NOMO-1 treated with DMSO at 0.1 percent for 48 hours (cell line): ENCODE results near the gene TOMT.
A peak's percentile ranks its signal among the peaks of the same experiment; 100 is the strongest.

Experiments
- DNase-seq: peaks from one replicate; lab custom pipeline; 2025; ENCODE audit not compliant: unreplicated experiment; lab: John Stamatoyannopoulos, UW

Gene TOMT

GRCh38 chr11:72105888-72106287 is at the start of gene TOMT:
Gene TOMT (plus strand): TSS chr11:72105924. CDS start chr11:72105952, 28 bp downstream.
- DNase-seq: no peak

- DNase-seq: no peak
These were observed 47.2 kb upstream of the TOMT start for GRCh38 chr11:72058416-72059034.

GRCh38 chr11:72061739-72062396 is 43.9 kb upstream of the TOMT start:
- peak; percentile 47 for DNase-seq

DNA sequence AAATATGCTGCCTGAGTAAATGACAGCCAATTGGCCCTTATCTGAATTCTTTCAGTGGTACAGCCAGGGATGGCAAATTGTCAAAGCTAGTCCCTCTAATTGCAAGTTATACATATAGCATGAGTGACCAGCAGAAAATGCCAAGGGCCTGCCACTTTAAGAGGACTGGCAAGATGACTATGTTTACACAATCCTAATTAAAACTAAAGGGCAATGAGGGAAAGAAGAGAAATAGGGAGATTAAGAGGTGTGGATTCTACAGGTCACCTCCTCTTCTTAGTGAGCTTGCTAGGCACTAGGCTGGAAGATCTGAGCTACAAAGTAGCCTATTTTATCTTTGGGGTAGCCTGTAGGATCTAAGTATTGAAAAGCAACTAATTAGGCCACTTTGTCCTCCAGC is 38.9 kb upstream of the TOMT start:
- DNase-seq: no peak

DNA sequence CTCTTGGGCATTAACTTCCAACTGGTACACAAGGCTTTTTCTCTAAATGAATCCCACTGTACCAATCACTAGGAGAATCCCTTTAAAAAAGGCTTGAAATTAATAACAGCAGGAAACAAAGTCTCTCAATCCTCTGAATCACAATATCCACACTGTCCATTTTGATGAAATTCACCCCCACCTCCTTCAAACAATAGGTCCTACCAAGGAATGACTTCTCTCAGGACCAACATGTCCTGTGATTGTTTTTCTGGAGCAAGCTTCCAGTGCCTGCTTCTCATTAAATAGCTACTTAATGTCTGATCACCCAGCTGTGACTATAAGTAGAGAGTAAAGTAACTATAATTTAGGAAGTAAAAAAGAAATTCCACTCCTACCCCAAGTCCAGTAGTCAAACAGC is 38.5 kb upstream of the TOMT start:
- DNase-seq: no peak

- no peak for DNase-seq
These were observed 38.0 kb upstream of the TOMT start for GRCh38 chr11:72067676-72068075.

DNA sequence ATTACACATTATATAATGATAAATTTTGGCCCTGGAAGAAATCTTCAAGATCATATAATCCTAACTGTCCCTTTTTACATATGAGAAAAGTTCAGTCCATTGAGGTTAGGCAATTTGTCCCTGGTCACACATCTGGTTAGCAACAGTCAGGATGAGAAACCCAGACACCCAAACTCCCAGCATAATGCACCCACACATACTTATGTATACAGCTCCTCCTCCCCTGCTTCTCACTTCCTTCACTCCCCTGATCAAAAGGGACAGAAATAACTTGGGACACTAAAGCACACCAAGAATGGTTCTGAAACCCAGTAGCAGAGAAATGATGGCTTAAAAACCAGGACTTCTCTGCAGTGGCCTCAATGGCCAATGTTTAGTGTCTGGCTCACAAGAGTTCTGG is 36.5 kb upstream of the TOMT start:
- DNase-seq: no peak

- DNase-seq: peak; percentile 90
These were observed 35.9 kb upstream of the TOMT start for GRCh38 chr11:72069787-72070251.

DNA sequence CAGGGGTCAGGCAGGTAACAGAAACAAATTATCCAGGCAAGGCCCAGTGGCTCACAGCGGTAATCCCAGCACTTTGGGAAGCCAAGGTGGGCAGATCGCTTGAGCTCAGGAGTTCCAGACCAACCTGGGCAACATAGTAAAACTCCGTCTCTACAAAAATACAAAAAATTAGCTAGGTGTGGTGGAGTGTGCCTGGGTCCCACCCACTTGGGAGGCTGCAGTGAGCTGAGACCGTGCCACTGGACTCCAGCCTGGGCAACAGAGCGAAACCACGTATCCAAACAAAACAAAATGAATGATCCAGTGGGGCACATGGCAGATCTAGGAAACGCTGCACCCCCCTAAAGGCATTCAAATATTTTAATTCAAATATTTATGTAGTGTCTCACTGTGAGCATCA is 35.2 kb upstream of the TOMT start:
- DNase-seq: no peak

- no peak for DNase-seq
These were observed 33.4 kb upstream of the TOMT start for GRCh38 chr11:72072348-72072747.

- peak; percentile 51 for DNase-seq
These were observed 30.6 kb upstream of the TOMT start for GRCh38 chr11:72075109-72075508.

- no peak for DNase-seq
These were observed 30.0 kb upstream of the TOMT start for GRCh38 chr11:72075756-72076155.

DNA sequence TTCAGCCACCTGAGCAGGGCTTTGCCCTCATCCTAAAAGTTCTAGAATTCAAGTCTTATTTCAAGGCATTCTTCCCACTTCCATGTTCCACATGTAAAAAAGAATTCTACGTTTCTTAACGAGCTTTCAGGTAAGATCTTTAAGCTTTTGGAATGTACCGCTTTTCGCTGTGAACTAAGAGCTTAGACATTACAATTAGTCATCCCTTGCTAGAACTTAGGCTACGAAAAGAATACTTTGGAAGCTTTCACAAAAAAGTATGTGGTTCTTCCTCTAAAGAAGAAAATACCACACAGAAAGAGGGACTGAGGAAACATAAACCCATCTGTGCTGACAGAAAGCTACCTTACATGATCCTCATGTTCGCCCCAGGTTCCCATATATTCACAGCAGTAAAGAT is 27.2 kb upstream of the TOMT start:
- DNase-seq: no peak

DNA sequence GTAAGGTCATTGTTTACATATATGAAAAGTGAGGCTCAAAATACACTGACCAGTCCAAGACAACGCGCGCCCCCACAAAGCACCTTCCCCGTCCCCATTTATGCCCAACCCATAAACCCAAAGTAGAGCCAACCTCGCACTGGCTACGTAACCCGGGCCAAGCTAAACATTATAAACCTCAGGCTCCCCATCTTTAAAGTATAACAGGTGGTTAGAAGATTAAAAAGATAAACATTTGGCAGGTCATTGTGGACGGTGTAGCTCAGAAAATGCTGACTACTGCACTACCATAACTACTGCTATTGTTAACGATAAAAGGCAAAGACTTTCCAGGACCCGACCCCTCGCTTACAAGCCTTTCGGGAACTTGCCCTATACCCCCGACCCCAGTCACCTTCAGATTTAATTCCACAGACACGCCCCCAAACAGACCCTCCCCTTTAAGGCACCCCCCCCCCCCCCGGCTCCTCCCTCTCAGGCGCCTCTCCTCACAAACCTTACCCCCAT is 25.9 kb upstream of the TOMT start:
- peak; percentile 37 for DNase-seq

DNA sequence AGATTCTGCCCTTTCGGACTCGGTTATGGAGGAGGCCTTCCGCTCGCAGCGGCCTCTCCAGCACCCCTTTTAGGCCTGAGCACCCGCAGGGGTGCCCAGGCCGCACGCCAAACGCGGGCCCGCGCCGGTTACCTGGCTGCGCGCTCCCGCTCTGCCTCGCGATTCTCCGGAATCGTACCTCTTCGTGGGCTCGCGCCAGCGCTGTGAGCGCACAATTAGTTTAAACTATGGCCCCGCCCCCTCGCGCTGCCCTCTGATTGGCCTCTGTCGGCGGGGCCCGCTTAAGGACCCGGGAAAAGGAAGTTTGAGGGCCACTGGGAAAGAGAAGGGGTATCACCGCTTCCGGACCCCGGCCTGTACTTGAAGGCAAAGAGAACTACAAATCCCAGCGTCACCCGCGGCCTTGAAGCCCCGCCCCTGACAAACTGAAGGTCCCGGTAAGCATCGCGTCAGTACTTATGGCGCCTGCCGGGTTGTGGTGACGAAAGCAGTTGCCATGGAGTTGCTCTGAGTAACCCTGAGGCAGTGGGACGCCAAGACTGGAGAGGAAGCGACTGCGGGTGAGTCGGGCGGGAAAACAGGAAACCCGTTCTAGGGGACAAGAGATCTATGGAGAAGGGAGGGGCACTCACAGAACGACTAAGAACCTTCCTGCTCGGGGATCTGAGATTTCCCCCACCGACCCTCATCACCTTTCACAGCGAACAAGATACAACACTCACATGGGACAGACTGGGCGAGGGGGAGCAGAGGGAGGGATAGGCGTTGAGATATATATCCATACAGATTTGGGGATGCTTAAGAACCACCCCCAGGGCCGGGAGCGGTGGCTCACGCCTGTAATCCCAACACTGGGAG is 25.2 kb upstream of the TOMT start, which contains the start of the genes LRRC51 and NUMA1:
TSS of gene LRRC51 (plus strand) at position 525 of the 858 bp plus-strand sequence. CDS start 8,234 bp downstream, outside the sequence.
TSS of gene NUMA1 (minus strand) at position 217 of the 858 bp plus-strand sequence. CDS start 44,599 bp downstream, outside the sequence.
- peak; percentile 100 for DNase-seq

- DNase-seq: no peak
These were observed 24.5 kb upstream of the TOMT start for GRCh38 chr11:72081184-72081644.

DNA sequence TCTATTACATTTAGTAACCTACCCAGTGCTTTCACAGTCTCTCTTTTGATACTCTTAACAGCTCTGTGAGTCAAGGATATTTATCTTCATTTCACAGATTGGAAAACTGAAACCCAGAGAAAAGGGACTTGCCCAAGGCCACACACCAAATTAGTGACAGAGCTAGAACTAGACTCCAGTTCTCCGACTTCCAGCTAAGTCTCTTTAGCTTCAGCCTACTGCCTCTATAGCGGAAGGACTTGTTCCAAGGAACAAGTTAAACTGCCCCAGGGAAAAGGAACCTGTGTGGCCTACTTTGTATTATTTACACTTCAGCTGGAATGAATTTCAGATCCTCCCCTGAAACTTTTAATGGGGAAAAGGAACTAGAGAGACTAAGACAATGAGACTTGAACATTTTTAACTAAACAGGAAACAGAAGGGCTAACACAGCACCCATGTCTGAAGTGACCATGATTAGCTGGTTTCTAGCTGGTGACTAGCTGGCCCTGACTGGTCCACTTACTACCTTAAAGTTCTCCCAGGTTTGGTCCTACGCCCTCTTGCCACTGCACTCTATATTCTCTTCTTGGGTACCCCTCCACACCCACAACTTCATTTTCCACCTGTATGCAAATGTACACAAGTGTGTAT is 23.8 kb upstream of the TOMT start:
- no peak for DNase-seq

DNA sequence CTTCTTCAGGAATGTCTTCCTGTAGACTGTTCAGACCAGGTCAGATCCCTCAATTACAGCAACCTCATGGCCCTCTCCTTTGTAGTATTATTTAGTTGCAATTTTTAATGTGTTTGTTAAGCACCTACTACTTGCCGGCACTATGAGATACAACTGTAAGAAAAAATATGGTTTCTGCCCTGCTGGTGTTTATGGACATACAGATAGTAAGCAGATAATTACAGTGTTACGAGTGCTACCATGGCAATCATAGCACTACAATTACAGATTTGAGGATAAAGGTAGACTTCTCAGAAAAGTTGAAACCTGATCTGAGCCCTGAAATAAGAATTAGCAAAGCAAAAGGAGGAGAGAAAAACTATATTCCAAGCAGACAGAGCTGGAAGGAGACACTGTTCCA is 22.3 kb upstream of the TOMT start:
- DNase-seq: no peak

DNA sequence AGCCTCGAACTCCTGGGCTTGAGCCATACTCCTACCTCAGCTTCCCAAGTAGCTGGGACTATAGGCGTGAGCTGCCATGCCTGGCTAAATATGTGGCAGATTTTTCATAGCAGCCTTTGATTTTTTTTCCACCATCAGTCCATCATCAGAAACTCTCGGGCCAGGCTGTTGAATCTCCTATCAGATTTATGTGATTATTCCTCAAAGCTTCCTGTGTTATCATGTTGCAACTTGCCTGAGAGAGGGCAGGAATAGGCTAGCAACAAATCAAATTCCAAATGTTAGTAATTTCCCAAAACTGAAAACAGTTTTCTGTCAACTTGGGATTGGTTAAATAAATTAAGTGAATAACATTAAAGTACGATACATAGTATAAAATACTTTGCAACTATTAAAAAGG is 21.6 kb upstream of the TOMT start:
- DNase-seq: no peak

DNA sequence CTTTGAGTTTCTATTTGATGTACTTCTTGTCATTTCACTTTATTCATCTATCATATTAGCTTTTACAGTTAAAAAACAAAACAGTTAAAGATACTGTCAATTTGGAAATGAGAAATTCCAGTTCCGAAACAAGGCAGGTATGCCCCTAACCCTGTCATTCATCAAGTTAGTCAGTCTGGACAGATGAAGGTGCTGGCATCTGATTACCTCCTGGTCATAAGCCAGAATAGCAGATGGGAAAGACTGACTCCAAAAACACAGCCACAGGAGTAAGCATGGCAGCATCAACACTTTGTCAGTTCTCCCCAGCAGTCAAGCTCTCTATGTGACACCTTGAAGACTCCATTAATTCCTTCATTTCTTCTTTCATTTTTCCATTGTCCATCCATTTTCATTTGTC is 20.8 kb upstream of the TOMT start:
- DNase-seq: no peak
